Endothelial cell of umbilical vein (primary cell): Measurements from ENCODE around the gene CDKL5. TPM values are rescaled to one million over a fixed set of nuclear protein-coding genes. Genes with fewer than 3 reads are reported as not detected.

Source experiments
- BruUV-seq: library from RNA; stranded (reverse); fragments of 400-500 nt; replicated peaks from 2 replicates; lab custom pipeline; 2021; lab: Mats Ljungman, UMichigan
- CTCF ChIA-PET: fragments of 300-600, 350-600 bp; sonication (Branson Sonifier 250); formaldehyde crosslinking; loops from one replicate; lab custom pipeline; 2021; ENCODE audit warnings: antibody characterized with exemption, inconsistent platforms; lab: Charles Lee
- POLR2A ChIA-PET: fragments of 300-600, 350-600 bp; sonication (Branson Sonifier 250); formaldehyde crosslinking; loops from one replicate; lab custom pipeline; 2021; ENCODE audit warnings: antibody characterized with exemption, inconsistent platforms; lab: Charles Lee
- DNase-seq: peaks from one replicate; pipeline ENCODE4 v3.0.0-alpha.2; 2011; ENCODE audit warnings: low read depth, low spot score
- FAIRE-seq: peaks from 2 replicates; lab custom pipeline; 2011; peaks lifted over from hg19 to GRCh38; lab: Jason Lieb, UNC
- H2AFZ ChIP-seq: 2 replicates; pipeline ENCODE4 v1.6.0; 2012; ENCODE audit warnings: low read depth, low read length, control low read depth, inconsistent platforms
- H3K27ac ChIP-seq: 2 replicates; pipeline ENCODE4 v1.5.1; 2011; ENCODE audit warnings: low read depth, mild to moderate bottlenecking, control low read depth, low read length, moderate library complexity; ENCODE audit not compliant: insufficient read depth
- H3K27me3 ChIP-seq, 2 experiments: 2 replicates each; pipeline versions ENCODE4 v1.6.0 to v1.6.1; 2011; ENCODE audit warnings: low read length in 2 of 2, mixed read lengths in 1 of 2; ENCODE audit not compliant: control insufficient read depth in 2 of 2, insufficient read depth in 2 of 2
- H3K36me3 ChIP-seq, 2 experiments: 2 replicates in 1 of 2; 3 replicates in 1 of 2; pipeline ENCODE4 v1.5.1; 2011; ENCODE audit warnings: low read length in 2 of 2, mild to moderate bottlenecking in 1 of 2, moderate library complexity in 1 of 2; ENCODE audit not compliant: control insufficient read depth in 2 of 2, insufficient read depth in 2 of 2; ENCODE audit errors: extremely low read depth in 1 of 2
- H3K4me1 ChIP-seq: 3 replicates; pipeline ENCODE4 v1.5.1; 2011; ENCODE audit warnings: mild to moderate bottlenecking, low read length; ENCODE audit not compliant: control insufficient read depth, insufficient read depth; ENCODE audit errors: extremely low read depth
- H3K4me2 ChIP-seq: 2 replicates; pipeline ENCODE4 v1.6.1; 2011; ENCODE audit warnings: low read length, control low read depth, mixed read lengths; ENCODE audit not compliant: insufficient read depth
- H3K4me3 ChIP-seq, 3 experiments: fragments of 200-600 bp in 1 of 3; sonication (generic), shearing (Covaris generic) in 1 of 3; replicated peaks in 1 of 3; 2 replicates each; pipeline ENCODE4 v1.5.1; 2011 to 2016; ENCODE audit warnings: control low read depth in 3 of 3, low read length in 3 of 3, mild to moderate bottlenecking in 2 of 3, inconsistent platforms in 1 of 3, low read depth in 1 of 3, moderate library complexity in 1 of 3; ENCODE audit not compliant: insufficient read depth in 1 of 3
- H3K79me2 ChIP-seq: 2 replicates; pipeline ENCODE4 v1.6.0; 2012; ENCODE audit warnings: low read length, inconsistent platforms; ENCODE audit not compliant: control insufficient read depth, insufficient read depth
- H3K9ac ChIP-seq: replicated peaks from 2 replicates; pipeline ENCODE3; 2011; ENCODE audit warnings: low read length, control low read depth; ENCODE audit not compliant: insufficient read depth; ENCODE audit errors: extremely low read depth
- H3K9me1 ChIP-seq: replicated peaks from 3 replicates; pipeline ENCODE4 v1.6.0; 2011; ENCODE audit warnings: mild to moderate bottlenecking, low read length; ENCODE audit not compliant: control insufficient read depth, insufficient read depth; ENCODE audit errors: extremely low read depth
- H3K9me3 ChIP-seq: replicated peaks from 2 replicates; pipeline ENCODE4 v1.5.1; 2012; ENCODE audit warnings: low read length, inconsistent platforms; ENCODE audit not compliant: control insufficient read depth, insufficient read depth
- H4K20me1 ChIP-seq: replicated peaks from 2 replicates; pipeline ENCODE3; 2011; ENCODE audit warnings: mild to moderate bottlenecking, low read length; ENCODE audit not compliant: control insufficient read depth, insufficient read depth; ENCODE audit errors: extremely low read depth
- EZH2 ChIP-seq: IDR thresholded peaks from 2 replicates; pipeline ENCODE4 v1.6.1; 2012; ENCODE audit warnings: borderline replicate concordance, low read depth, mild to moderate bottlenecking, moderate library complexity, low read length, inconsistent platforms; ENCODE audit not compliant: severe bottlenecking
- FOS ChIP-seq: IDR thresholded peaks from 2 replicates; pipeline ENCODE4 v1.6.1; 2011; ENCODE audit warnings: mild to moderate bottlenecking, low read length, moderate library complexity, borderline replicate concordance; ENCODE audit not compliant: insufficient read depth
- GATA2 ChIP-seq: IDR thresholded peaks from 2 replicates; pipeline ENCODE4 v1.7.0; 2011; ENCODE audit warnings: low read depth, mild to moderate bottlenecking, moderate library complexity, mixed read lengths, low read length; ENCODE audit not compliant: insufficient read length, insufficient read depth
- JUN ChIP-seq: IDR thresholded peaks from 2 replicates; pipeline ENCODE4 v1.6.1; 2011; ENCODE audit warnings: borderline replicate concordance, low read depth; ENCODE audit not compliant: insufficient read length, insufficient read depth
- MYC ChIP-seq: IDR thresholded peaks from one replicate; pipeline ENCODE4 v1.6.1; 2011; ENCODE audit warnings: mild to moderate bottlenecking, low read depth, low read length
- POLR2A ChIP-seq: IDR thresholded peaks from 2 replicates; pipeline ENCODE4 v1.6.1; 2012; ENCODE audit warnings: low read depth, mild to moderate bottlenecking, control low read depth, low read length
- POLR2AphosphoS5 ChIP-seq: IDR thresholded peaks from 2 replicates; pipeline ENCODE4 v1.6.1; 2012; ENCODE audit warnings: low read depth, mild to moderate bottlenecking, control low read depth, low read length, moderate library complexity; ENCODE audit not compliant: insufficient read depth
- dilution Hi-C: fragments of 300-500 bp; cut with MboI; formaldehyde crosslinking; loops from one replicate; pipeline ENCODE4 v1.15.0; 2019; ENCODE audit warnings: low sequenced_read_pairs; ENCODE audit not compliant: extremely low pct_ligation_motif_present
- intact Hi-C: fragments of 100-400 bp; cut with micrococcal nuclease; formaldehyde crosslinking; loops from one replicate; pipeline ENCODE4 v1.10.0; 2022
- polyA plus RNA-seq, 4 experiments: library from polyadenylated mRNA; depleted of rRNA in 3 of 4; stranded (reverse) in 3 of 4; unstranded in 1 of 4; fragments of >200 nt; gene quantifications; 2 replicates each; pipeline versions ENCODE4 v1.2.1 to v1.2.3, GENCODE V29; 2011 to 2012; ENCODE audit warnings: missing spikeins in 1 of 4
- total RNA-seq: library from RNA; stranded (reverse); gene quantifications from 2 replicates; pipeline ENCODE4 v1.2.3, GENCODE V29; 2021
- TF ChIP-seq, protein P1 (sequence below), 2 donors: IDR thresholded peaks; 1 replicate in 1 of 2; 2 replicates in 1 of 2; pipeline ENCODE4 v1.5.1; 2011; ENCODE audit warnings: low read length in 2 of 2, mild to moderate bottlenecking in 2 of 2, moderate library complexity in 2 of 2, control low read depth in 1 of 2, inconsistent platforms in 1 of 2, low read depth in 1 of 2; ENCODE audit not compliant: insufficient read depth in 1 of 2; ENCODE audit errors: extremely low read depth in 1 of 2
- TF ChIP-seq, protein P2 (sequence below): IDR thresholded peaks from 2 replicates; pipeline ENCODE4 v1.6.1; 2011; ENCODE audit not compliant: insufficient read depth, insufficient read length

Gene CDKL5
- total and polyA plus RNA-seq, 2 donors (not counting 3 experiments of a cell fraction or from before 2014, with no cell fraction given): 1.5 to 4.3 TPM

DNA sequence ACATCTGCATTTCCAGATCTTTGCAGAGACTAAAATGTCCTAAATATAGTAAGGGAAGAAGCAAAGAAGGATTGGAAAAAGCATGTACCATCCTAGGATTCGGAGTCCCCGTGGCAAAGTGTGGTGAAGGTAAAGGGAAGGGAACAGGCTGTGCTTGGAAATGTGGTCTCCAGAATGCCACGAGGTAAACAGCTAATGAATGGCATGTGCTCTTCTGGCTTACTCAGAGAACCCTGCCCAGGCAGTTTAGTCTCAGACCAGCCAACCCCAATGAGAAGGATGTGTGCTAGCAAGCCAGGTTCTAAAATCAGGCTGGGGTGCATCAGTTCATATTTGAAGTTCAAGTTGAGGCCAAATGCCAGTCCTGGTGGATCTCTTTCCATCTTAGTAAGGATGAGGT, 133.4 kb downstream of the CDKL5 start:
- Histone ChIP-seq H3K4me3 (no peak overlapping the region), H4K20me1 (no peaks in the 10 kb centered on the region), H3K9me1 (no peaks in the 10 kb centered on the region), H3K4me1 (no peaks in the 10 kb centered on the region), H3K27me3 (no peaks in the 10 kb centered on the region), H3K79me2 (no peaks in the 10 kb centered on the region), H3K36me3 (no peaks in the 10 kb centered on the region), H3K9ac (no peak overlapping the region), H3K9me3 (no peaks in the 10 kb centered on the region), H2AFZ (no peak overlapping the region), H3K27ac (no peak overlapping the region), H3K4me2 (no peak overlapping the region)
- no TSS peak for BruUV-seq
- POLR2A ChIA-PET: no interaction called here
- dilution Hi-C loops (no loop called here), intact Hi-C loops (no loop called here)
- TF ChIP-seq JUN: no peak
- TF ChIP-seq POLR2A: no peak
- no peak for TF ChIP-seq GATA2
- TF ChIP-seq, protein P1, sequence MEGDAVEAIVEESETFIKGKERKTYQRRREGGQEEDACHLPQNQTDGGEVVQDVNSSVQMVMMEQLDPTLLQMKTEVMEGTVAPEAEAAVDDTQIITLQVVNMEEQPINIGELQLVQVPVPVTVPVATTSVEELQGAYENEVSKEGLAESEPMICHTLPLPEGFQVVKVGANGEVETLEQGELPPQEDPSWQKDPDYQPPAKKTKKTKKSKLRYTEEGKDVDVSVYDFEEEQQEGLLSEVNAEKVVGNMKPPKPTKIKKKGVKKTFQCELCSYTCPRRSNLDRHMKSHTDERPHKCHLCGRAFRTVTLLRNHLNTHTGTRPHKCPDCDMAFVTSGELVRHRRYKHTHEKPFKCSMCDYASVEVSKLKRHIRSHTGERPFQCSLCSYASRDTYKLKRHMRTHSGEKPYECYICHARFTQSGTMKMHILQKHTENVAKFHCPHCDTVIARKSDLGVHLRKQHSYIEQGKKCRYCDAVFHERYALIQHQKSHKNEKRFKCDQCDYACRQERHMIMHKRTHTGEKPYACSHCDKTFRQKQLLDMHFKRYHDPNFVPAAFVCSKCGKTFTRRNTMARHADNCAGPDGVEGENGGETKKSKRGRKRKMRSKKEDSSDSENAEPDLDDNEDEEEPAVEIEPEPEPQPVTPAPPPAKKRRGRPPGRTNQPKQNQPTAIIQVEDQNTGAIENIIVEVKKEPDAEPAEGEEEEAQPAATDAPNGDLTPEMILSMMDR (IDR thresholded peaks at IDR 0.05; ENCODE audit: extremely low read depth in 1 of 2, insufficient read depth in 1 of 2, low read depth in 1 of 2, low read length in 2 of 2): no peak
- TF ChIP-seq EZH2: no peak
- TF ChIP-seq, protein P2, sequence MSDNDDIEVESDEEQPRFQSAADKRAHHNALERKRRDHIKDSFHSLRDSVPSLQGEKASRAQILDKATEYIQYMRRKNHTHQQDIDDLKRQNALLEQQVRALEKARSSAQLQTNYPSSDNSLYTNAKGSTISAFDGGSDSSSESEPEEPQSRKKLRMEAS: no peak
- no peak for TF ChIP-seq FOS
- no peak for TF ChIP-seq POLR2AphosphoS5
- no peak for TF ChIP-seq MYC
- CTCF ChIA-PET: no interaction called here
- DNase-seq (no peak), FAIRE-seq (no peak)
